HFFc6 (cell line): Measurements from ENCODE around the gene KLHL25. TPM values are rescaled to one million over a fixed set of nuclear protein-coding genes. Genes with fewer than 3 reads are reported as not detected.

ENCODE experiments used
- DNase-seq: peaks from one replicate; pipeline ENCODE4 v3.0.0-alpha.2; 2018
- H3K27ac Mint-ChIP-seq: 2 replicates; pipeline ENCODE4 v1.8.0; 2020; ENCODE audit warnings: mild to moderate bottlenecking, mixed read lengths
- H3K27me3 Mint-ChIP-seq: 2 replicates; pipeline ENCODE4 v1.8.0; 2021; ENCODE audit warnings: mild to moderate bottlenecking, moderate library complexity, mixed read lengths; ENCODE audit not compliant: insufficient read depth
- H3K36me3 Mint-ChIP-seq: 2 replicates; pipeline ENCODE4 v1.8.0; 2021; ENCODE audit warnings: low read depth, mixed read lengths
- H3K4me1 Mint-ChIP-seq: 2 replicates; pipeline ENCODE4 v1.8.0; 2020; ENCODE audit warnings: low read depth, mixed read lengths
- H3K4me3 Mint-ChIP-seq: 2 replicates; pipeline ENCODE4 v1.8.0; 2020; ENCODE audit warnings: mild to moderate bottlenecking, moderate library complexity, mixed read lengths
- H3K9me3 Mint-ChIP-seq: 2 replicates; pipeline ENCODE4 v1.8.0; 2020; ENCODE audit warnings: mild to moderate bottlenecking, mixed read lengths
- CTCF ChIP-seq: fragments of 200-600 bp; sonication (generic); IDR thresholded peaks from 2 replicates; pipeline ENCODE4 v1.5.0; 2021; ENCODE audit warnings: antibody characterized with exemption, mild to moderate bottlenecking
- total RNA-seq, 6 experiments: library from RNA; stranded (reverse); fragmentation: NEBNext Ultra II Directional; extraction: Animal tissue kit (Norgen Biotek cat#: 25700); gene quantifications; 2 replicates in 1 of 6; 3 replicates in 5 of 6; pipeline ENCODE4 v1.2.3, GENCODE V29; 2021

The KLHL25 gene
- total RNA-seq, 6 experiments from 2014 or later: 2.2 to 3.2 (median 2.5) TPM

GRCh38 chr15:85763673-85764633 is 30.8 kb downstream of the KLHL25 start:
- DNase-seq: no peak
- H3K27ac Mint-ChIP-seq: 0 out of 2 replicates have a peak overlapping the region, but pooled peaks have one; percentile 42

GRCh38 chr15:85763157-85763556 is 31.6 kb downstream of the KLHL25 start:
- Mint-ChIP-seq H3K4me3 (no peak overlapping the region), H3K36me3 (no peaks in the 10 kb centered on the region), H3K9me3 (no peaks in the 10 kb centered on the region), H3K27me3 (no peaks in the 10 kb centered on the region), H3K27ac (no peak overlapping the region), H3K4me1 (peaks cover 14% of the 10 kb centered on the region)
- no peak for DNase-seq
- no peak for TF ChIP-seq CTCF

More at GRCh38 chr15:85763673-85764633, 30.8 kb downstream of the KLHL25 start:
- TF ChIP-seq CTCF: no peak
- Mint-ChIP-seq H3K4me3 (no peak overlapping the region), H3K4me1 (peaks cover 14% of the 10 kb centered on the region), H3K27me3 (no peaks in the 10 kb centered on the region), H3K36me3 (no peaks in the 10 kb centered on the region), H3K9me3 (no peaks in the 10 kb centered on the region)

GRCh38 chr15:85762756-85763127 is 32.0 kb downstream of the KLHL25 start:
- DNase-seq: no peak
- no peaks in the 10 kb centered on the region for H3K36me3 Mint-ChIP-seq
- peaks cover 14% of the 10 kb centered on the region for H3K4me1 Mint-ChIP-seq
- no peaks in the 10 kb centered on the region for H3K27me3 Mint-ChIP-seq
- H3K4me3 Mint-ChIP-seq: no peak overlapping the region
- no peaks in the 10 kb centered on the region for H3K9me3 Mint-ChIP-seq
- TF ChIP-seq CTCF: no peak
- no peak overlapping the region for H3K27ac Mint-ChIP-seq

- no peak overlapping the region for H3K4me3 Mint-ChIP-seq
- H3K36me3 Mint-ChIP-seq: no peaks in the 10 kb centered on the region
- H3K27ac Mint-ChIP-seq: no peak overlapping the region
- no peaks in the 10 kb centered on the region for H3K9me3 Mint-ChIP-seq
- no peak for TF ChIP-seq CTCF
- H3K4me1 Mint-ChIP-seq: peaks cover 14% of the 10 kb centered on the region
- DNase-seq: no peak
- no peaks in the 10 kb centered on the region for H3K27me3 Mint-ChIP-seq
Measured at GRCh38 chr15:85762039-85762755, 32.5 kb downstream of the KLHL25 start.

GRCh38 chr15:85761635-85762034 is 33.1 kb downstream of the KLHL25 start:
- peaks cover 14% of the 10 kb centered on the region for H3K4me1 Mint-ChIP-seq
- H3K27ac Mint-ChIP-seq: no peak overlapping the region
- H3K36me3 Mint-ChIP-seq: no peaks in the 10 kb centered on the region
- DNase-seq: no peak
- no peak for TF ChIP-seq CTCF
- no peak overlapping the region for H3K4me3 Mint-ChIP-seq
- H3K27me3 Mint-ChIP-seq: no peaks in the 10 kb centered on the region
- H3K9me3 Mint-ChIP-seq: no peaks in the 10 kb centered on the region
